GM18861 (cell line): ENCODE data around the gene TMPRSS6.

Experiments
- ATAC-seq: cut with Tn5 transposase; IDR thresholded peaks from one replicate; pipeline ENCODE4 v1.9.1; 2021; ENCODE audit not compliant: unreplicated experiment

Gene TMPRSS6

DNA sequence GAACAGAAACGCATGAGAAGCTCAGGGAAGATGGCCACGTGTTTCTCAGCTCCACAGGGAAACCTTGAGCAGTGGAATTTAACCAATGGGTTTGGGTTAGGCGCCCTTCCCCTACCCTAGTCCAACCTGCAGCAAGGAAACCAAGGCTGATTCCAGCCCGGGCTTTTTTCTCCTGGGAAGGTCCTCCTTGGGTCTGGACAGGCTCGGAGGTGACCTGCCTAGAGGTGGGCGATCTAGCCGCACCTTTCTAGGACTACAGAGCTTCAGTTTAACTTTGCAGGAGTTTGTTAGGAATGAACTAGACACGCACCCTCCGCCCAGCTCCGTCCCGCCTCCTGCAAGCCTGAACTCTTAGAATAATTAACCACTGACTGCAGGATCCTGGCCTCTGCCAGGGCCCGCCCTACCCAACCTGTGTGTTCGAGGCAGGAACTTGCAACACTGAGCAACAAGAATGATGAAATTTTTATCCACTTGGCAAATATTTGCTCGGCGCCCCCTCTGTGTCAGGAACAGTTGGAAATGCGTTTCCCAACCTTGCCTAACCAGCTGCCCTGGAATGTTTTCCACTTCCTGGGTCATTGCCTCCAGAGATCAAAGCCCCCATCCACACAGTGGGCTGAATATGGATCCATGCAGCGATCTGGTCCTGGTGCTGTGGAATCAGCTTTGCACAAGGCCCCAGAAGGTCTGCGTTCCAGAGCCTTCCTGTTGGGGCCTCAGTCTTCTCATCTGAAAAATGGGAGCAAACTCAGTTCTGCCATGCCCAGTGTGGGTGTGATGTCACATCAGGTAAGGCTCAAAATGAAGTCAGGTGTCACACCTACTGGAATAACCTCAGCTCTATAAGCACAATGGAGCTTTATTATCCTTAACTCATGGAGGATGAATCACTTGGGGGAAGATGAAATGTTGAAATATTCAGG lies 76.7 kb downstream of the TMPRSS6 start:
- ATAC-seq = no peak

DNA sequence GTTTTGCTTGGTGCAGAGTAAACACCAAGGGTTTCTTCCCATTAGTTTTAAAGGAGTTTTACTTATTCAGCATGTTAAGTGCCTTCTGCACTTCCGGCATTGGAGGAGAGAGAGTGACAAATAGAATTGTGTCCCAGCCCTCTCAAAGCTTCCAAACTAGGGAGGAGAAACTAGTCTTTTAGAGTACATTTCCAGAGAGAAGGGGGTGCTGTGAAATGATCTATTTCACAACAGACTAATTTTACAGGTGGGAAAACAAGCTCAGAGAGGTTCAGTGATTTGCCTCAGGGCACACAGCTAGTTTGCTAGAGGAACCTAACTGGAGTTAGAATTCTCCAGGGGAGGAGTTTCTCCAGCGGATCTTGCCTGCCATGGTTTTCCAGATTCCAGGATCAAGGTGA lies 77.4 kb downstream of the TMPRSS6 start:
- no peak for ATAC-seq

DNA sequence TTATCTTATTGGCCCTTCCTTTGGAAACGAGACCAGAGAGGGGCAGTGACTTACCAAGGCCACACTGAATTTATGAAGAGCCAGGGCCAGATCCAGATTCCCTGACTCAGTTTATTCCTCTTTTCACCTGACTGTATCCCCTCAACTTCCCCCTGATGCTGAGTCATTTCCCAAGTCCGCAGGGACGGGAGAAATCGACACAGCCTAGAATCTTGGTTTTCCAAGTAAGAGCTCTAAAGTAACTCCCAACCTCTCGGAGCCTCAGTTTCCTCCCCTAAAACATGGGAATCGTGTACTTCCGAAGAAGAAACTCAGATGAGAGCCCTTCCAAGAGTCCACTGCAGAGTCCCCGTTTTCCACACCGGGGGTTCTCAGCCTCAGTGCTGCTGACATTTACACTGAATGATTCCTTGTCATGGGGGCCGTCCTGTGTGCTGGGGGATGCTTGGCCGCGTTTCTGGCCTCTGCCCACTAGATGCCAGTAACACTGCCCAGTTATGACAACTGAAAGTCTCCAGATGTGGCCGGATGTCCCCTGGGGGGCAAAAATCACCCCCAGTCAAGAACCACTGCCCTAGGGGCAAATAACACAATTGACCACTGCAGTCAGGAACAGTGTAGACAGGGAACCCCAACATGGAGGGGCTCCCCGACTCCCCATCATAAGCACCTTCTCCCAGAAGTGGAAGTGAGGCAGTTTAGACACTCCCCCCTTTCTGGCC lies 78.8 kb downstream of the TMPRSS6 start:
- no peak for ATAC-seq

DNA sequence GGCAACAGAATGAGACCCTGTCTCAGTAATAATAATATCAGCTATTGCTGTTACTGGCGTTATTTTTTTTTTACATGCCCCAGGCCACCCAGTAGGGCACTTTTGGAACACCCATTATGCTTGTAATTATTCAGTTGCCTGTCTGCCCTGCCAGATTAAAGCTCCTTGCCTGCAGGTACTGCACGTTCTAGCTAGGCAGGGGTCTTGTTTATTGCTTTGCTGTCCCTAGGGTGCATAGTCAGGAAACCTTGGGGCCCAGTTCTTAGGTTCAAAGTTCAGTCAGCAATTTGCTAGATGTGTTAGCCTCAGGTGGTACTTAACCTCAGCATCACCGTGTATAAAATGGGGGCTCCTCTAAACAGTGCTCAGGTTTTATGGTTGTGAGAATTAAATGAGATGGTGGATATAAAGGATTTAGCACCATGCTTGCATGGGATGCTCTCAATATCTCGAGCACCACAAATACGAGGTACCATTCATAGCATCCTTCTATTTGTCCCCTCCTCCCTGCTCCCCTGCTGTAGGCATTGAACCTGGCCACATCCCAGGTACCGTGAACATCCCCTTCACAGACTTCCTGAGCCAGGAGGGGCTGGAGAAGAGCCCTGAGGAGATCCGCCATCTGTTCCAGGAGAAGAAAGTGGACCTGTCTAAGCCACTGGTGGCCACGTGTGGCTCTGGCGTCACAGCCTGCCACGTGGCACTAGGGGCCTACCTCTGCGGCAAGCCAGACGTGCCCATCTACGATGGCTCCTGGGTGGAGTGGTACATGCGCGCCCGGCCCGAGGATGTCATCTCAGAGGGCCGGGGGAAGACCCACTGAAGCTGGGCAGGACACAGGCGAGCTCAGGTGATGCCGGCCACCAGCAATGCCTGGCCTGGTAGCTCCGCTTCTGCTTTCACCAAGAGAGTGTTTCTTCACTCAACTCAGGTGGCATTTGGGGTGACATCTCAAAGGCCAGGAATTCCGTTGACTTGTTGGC lies 80.5 kb downstream of the TMPRSS6 start:
- no peak for ATAC-seq

DNA sequence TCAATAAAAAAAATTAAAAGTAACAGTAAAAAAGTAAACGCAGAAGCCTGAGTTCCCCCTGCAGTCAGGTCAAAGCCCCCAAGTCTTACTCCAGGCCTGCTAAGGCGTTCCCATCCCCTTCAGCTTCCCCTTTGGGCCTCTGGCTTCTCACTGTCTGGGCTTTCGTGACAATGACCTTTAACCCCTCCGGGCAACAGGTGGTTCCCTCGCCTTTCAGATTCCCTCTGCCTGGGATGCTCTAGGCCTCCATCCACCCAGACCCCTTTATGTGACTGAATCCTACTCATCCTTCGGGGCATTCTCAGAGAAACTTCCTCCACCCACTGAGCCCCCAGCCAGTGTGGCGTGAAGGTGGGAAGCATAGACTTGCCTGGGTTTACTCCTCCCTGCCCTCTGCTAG lies 82.0 kb downstream of the TMPRSS6 start:
- no peak for ATAC-seq

DNA sequence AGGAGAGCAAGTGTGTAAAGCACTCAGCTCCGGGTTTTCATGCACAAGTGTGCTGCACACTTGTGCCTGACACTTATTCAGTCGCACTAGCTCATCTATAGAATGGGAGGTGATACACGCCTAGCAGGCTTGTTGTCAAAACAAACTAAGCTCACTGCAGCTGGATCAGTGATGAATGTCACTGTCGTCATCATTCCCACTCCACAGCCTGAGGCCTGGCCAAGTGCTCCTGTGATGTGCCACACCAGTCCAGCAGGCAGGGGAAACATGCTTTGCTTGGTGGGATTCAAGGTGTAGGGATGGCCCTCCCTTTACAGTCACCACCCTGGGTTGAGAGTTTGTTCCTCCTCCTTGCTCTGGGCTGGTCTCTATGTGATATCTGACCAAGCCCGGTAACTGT lies 83.2 kb downstream of the TMPRSS6 start:
- no peak for ATAC-seq

DNA sequence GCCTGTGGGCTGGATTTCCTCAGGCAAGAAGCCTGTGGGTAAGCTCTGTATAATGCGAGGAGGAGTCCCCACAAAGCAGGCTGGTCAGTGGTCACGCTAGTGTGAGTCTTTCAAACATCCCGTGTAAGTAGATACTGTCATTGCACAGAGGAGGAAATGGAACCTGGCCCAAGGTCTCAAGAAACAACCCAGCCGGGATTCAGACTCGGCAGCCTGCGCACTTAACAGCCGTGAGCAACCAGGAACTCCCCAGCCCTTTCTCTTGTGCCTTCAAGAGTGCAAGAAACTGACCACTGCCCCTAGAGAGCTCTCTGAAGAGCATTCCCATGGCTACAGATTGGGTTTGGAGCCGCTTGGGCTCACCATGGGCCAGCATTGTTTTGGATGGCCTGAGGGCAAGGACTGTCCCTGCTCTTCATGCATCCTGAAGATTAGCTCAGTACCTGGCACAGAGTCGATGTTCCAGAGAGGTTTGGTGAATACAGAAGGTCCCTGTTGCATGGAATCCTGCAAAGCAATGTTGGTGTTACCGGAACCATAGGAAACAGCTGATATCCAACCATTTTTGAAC lies 83.9 kb downstream of the TMPRSS6 start:
- no peak for ATAC-seq

DNA sequence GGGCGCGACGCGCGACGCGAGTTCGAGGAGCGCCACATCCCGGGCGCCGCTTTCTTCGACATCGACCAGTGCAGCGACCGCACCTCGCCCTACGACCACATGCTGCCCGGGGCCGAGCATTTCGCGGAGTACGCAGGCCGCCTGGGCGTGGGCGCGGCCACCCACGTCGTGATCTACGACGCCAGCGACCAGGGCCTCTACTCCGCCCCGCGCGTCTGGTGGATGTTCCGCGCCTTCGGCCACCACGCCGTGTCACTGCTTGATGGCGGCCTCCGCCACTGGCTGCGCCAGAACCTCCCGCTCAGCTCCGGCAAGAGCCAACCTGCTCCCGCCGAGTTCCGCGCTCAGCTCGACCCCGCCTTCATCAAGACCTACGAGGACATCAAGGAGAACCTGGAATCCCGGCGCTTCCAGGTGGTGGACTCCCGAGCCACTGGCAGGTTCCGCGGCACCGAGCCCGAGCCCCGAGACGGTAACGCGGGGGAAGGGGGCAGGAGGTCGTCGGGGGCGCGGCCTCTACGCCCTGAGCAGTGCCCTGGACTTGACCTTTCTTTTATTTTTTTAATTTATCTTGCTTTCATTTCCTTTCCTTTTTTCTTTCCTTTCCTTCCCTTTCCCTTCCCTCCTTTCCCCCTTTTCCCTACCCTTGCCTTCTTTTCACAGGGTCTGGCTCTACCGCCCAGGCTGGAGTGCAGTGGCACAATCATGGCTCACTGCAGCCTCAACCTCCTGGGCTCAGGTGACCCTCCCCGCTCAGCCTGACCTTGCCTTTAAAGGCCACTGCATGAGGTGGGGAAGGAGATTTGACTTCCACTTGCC lies 85.0 kb downstream of the TMPRSS6 start:
- no peak for ATAC-seq

DNA sequence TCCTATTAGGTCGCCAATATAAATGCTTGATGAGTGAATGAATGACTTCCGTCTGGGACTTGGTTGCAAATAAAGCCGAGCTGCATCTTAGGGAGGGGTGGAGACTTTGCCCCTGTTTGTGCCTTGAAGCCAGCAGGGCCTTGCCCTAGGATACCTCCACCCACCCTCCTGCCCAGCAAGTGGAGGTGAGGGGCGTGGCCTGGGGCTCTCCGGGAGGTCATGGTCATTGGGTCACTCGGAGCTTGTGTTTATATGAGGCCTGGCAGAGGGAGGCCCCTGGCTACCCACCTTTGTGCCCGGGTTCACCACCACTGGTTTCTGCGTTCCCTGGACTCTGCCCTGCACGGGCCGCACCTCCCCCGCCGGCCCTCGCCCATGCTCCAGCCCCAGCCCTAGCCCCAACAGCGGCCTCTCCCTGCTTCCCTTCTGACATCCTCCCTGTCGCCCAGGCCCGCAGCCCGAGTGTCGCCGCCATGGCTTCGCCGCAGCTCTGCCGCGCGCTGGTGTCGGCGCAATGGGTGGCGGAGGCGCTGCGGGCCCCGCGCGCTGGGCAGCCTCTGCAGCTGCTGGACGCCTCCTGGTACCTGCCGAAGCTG lies 85.7 kb downstream of the TMPRSS6 start:
- no peak for ATAC-seq

DNA sequence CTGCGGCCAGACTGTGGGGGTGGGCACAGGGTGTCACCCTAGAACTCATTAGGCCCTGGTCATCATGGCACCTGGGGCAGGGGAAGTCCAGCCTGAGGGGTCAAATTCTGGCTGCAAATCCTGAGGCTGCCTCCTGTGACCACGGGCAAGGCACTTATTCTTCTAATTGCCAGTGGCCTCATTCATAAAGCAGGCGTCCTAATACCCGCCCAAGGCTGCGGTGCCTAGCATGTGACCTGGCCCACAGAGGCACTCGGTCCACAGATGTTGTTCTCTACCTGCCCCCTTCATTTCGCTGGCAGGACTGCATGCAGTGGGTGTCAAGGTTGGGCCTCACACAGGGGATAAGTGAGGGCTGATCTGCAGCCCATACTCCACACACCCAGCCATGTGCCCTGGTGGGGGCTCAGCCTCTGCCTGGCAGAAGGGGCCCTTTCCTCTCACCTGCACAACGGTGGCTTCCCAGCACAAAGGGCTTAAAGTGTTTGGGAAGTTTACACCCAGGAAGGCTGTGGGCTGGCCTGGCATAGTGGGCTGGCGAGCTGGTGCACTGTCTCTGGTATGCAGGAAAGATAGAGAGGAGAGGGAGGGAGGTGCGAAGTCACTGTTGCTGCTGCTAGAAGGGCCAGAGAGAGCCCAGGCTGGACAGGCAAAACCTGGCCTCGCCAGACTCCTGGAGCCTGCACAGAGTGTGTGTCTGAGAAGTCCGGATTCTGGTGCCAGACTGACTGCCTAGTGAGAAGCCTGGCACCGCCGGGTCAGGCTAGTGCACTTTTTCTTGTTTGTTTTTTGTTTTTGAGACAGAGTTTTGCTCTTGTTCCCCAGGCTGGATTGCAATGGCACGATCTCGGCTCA lies 86.8 kb downstream of the TMPRSS6 start:
- ATAC-seq = no peak

DNA sequence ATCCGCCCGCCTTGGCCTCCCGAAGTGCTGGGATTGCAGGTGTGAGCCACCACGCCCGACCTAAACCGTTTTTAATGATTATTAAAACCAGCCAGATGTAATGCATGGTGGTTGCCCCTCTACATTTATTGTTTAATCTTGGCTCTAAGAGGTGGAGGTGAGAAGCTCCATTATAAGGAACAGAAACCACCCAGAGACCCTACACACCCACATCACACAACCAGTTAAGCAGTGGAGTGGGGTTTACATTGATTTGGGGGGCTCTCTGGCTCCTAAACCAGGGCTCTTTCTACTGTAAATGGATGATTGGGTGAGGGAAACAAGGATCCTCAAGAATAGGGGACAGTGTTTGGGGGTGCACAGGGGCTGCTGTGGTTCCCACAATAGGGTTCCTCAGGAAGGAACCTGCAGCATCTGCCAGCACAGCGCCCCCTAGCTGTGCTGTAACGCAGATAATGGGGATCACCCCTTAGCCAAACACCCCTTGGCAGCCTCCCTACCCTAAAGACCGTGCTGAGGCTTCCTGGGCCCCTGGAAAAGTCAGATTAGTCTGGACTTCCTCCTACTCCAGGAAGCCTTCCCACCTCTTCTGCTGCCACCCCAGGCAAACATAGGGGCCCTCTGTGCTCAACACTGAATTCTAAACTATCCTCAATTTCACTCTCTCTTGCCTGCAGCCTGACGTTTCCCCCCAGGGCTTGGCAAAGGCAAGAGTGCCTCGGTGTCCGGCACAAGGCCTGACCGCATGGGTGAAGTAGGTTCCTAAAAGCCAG lies 87.6 kb downstream of the TMPRSS6 start:
- no peak for ATAC-seq

DNA sequence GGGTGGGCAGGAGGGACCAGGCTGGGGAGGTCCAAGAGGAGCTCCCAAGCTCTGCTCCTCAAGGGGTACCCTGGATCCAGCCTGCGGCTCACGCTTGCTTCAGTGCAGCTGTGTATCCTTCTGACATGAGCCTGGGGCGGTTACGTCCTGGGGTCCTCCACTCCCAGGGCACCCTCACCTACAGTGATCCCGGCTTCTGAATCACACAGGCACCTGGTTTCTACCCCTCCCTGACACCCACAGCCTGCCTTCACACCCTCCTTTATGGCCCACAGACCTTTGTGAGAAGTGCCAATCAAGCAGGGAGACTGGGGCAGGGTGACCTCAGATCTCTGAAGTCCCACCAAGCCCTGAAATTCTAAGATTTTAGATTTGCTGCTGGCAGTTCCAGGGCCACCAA lies 88.5 kb downstream of the TMPRSS6 start:
- ATAC-seq = no peak

DNA sequence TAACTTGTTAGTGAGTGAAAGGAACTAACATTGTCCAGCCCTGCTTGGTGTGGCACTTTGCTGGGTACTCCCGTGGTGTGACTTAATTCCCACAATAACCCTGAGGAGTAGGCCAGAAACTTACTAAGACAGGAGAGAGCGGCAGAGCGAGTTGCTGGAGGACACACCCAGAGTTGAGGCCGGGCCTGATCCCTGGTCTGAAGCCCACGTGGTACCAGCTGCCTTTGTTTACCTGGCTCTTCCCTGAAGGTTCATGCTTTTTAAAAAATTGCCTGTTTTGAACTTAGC lies 89.4 kb downstream of the TMPRSS6 start:
- no peak for ATAC-seq

DNA sequence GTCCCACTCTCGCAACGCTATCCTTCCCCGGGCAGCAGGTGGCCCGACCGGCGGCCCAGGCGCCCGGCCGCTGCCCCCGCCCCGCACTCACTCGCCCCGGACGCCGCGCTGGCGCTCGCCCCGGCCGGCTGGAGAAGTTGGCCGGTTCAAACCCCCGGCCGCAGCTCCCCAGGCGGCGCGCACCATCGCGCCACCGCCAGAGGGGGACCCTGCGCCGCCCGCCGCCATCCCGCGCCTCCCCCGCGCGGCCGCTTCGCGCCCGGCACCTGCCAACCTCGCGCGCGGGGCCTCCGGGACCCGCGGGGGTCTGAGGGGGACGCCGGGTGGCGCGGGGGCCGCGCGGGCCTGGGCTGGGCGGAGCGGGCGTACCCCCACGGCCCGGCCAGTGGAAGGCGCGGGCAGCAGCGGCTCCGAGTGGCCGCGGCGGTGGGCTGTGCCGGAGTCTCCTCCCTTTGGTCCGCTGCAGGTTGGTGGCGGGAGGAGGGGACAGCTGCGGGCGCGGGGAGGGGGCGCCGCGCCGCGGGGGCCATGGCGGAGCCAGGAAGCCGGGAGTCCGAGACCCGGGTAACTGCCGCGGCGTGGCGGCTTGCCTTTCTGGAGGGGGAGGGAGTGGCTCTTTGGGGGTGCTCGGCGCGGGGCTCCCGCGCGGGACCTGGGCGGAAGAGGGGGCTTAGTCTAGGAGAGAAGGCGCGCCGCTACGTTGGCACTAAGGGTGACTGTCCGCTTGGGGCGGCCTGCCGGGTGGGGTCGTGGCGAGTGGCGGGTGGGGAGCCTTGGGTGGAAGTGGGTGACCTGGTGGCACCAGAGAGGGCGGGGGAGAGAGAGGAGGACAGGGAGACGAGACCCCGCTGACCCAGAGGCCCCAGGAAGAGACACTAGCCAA lies 90.0 kb downstream of the TMPRSS6 start, which contains the start of the genes MPST and TST:
Gene MPST (plus strand): TSS at position 434 of the 883 bp plus-strand sequence. CDS start 95 bp downstream, at position 529.
Gene TST (minus strand): TSS at position 139 of the 883 bp plus-strand sequence. CDS start 715 bp downstream, outside the sequence.
- peak; percentile 60 for ATAC-seq

DNA sequence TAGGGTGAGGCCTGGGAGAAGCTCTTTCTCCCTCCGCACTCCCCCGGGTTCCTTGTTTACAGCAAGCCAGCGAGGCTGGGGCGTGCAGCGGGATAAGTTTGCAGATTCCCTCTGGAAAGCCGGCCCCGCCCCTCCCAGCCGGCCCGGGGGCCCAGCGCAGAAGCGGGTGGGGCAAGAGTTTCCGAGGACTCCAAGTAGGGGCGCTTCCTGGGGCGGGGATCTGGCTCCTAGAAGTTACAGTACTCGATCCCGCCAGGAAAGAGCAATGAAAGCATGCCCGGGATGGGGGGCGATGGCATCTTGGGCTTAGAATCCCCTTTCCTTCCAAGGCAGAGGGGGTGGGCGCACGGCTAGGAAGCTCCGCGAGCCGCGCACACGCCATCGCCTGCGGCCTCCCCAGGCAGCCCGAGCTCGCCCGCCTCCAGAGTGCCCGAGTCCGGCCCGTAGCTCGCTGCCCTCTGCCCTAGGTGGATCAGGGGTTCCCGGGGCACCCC lies 90.7 kb downstream of the TMPRSS6 start:
- peak; percentile 28 for ATAC-seq

DNA sequence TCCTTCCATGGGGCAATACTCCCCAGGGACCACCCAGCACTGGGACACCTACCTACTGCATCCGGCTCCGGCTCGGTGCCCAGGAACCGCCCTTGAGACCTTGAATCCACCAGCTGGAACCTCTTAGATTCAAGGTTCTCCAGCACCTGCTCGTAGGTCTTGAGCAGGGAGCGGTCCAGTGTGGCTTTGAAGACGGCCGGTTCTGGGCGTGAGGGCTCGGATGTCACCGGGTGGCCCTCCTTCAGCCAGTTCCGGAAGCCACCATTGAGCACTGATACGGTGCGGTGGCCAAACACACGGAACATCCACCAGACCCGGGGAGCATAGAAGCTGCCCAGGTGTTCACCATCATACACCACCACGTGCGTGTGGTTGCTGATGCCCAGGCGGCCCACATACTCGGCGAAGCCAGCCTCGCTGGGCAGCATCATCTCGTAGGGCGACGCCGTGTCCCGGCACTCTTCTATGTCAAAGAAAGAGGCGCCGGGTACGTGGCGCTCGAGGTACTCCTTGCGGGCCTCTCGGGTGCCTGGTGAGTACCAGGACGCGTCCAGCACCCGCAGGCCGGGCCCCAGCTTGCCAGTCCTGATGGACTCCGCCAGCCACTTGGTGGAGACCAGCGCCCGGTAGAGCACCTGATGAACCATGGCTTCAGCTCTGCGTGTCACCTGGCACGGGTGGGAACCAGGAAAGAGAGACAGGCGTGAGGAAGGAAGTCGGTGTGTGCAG lies 91.3 kb downstream of the TMPRSS6 start:
- ATAC-seq = no peak
